GM18951 (cell line): Measurements from ENCODE around the gene BTBD6.
"Not testable (repeated sequence)": the region's sequence is repeated elsewhere in the genome, so short reads cannot be mapped to it uniquely, and the experiment has no call there.

Experiments
- POLR2A ChIP-seq: IDR thresholded peaks from 4 replicates; pipeline ENCODE4 v1.6.1; 2011; ENCODE audit warnings: mild to moderate bottlenecking; ENCODE audit not compliant: insufficient read length, insufficient read depth; ENCODE audit errors: extremely low read depth
- in situ Hi-C: fragments of 300-500 bp; cut with MboI; formaldehyde crosslinking; loops from one replicate; pipeline ENCODE4 v1.12.0; 2022; ENCODE audit warnings: low sequenced_read_pairs, mixed read lengths, inconsistent platforms; ENCODE audit not compliant: unreplicated experiment

BTBD6 gene

GRCh38 chr14:105287249-105288102 is 39.1 kb downstream of the BTBD6 start:
- in situ Hi-C loops = no loop called here
- no peak for TF ChIP-seq POLR2A

- in situ Hi-C loops = not testable (repeated sequence)
Measured at GRCh38 chr14:105288936-105289335, 40.6 kb downstream of the BTBD6 start.

DNA sequence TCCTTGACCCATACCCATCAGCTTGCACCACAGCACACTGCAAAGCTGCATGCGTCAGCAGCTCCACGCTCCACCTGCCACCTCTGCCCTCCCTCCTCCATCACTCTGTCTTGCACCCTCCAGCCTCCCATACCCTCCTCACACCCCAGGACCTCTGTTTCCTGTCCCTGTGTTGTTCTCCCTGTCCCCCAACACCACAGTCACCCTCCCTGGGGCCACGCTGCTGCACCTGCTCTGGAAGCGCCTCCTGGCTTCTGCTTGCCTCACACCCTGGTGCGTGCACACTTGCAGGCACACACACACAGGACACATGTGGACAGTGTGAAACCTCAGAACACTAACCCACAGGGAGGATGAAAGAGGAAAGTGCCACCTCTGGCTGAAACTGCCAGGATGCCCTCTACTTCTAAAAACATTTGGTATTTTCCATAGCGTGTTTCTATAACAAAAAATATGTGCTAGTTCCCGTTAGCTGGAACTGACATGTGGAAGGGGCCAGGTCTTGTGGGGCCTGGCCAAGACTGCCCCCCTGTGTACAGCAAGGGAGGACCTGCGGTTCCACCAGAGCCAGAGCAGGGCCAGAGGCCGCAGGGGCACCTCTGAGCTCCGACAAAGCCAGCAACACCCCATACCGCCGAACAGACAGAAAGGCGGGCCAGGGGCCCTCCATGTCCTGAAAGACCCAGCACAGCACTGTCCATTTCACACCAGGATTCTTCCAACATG is 42.5 kb downstream of the BTBD6 start:
- TF ChIP-seq POLR2A = no peak
- in situ Hi-C loops = no loop called here

DNA sequence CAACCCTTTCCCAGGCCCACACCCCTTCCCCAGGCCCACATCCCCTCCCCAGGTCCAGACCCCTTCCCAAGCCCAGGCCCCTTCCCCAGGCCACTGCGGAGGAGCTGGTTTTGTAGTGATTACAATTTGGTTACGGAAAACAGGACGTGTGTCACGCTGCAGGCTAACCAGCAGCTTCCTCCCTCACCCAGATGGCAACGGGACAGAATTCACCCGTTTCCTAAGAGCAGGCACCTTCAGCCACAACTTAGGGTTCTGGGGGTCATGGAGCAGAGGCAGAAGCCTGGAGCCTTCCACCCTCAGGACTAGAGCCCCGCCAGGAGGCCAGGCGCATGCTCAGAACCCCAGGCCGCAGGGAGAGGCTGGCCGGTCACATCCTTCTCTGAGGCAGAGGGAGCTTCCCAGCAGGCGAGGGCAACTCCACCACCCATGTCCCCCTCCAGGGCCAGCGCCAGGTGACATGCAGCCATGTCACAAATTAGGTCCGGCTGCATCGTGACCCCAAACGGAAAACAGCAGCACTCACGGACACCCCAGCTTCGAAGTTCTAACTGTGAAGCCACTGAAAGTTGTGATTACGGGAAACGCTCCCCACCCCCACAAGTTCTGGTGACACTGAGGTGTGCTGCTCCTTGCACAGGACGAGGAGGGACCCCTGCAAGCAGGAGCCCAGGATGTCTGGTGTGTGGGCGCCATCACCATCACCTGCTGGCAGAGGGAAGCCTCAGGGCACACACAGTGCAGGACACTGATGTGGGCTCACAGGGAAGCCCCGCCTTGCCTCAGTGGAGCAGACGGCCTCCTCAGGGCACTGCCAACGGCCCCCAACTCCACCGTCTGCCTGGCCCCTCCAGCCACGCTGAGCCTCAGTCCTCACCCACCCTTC is 44.7 kb downstream of the BTBD6 start:
- TF ChIP-seq POLR2A = no peak
- in situ Hi-C loops = no loop called here

GRCh38 chr14:105294142-105294597 is 45.8 kb downstream of the BTBD6 start:
- TF ChIP-seq POLR2A = peak; percentile 33
- in situ Hi-C loops = no loop called here

DNA sequence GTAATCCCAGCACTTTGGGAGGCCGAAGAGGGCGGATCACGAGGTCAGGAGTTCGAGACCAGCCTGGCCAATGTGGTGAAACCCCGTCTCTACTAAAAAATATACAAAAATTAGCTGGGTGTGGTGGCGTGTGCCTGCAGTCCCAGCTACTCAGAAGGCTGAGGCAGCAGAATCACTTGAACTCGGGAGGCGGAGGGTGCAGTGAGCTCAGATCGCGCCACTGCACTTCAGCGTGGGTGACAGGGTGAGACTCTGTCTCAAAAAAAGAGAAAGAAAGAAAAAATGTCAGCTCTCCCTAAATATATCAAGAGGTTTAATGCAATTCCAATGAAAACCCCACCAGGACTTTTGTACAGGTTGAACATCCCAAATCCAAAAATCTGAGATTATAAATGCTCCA is 49.0 kb downstream of the BTBD6 start:
- in situ Hi-C loops = not testable (repeated sequence)

GRCh38 chr14:105299654-105300541 is 51.6 kb downstream of the BTBD6 start:
- TF ChIP-seq POLR2A = no peak
- in situ Hi-C loops = no loop called here
